ENCODE results near the gene RGS6.

The RGS6 gene

GRCh38 chr14:72094844-72095582 is 162.8 kb downstream of the RGS6 start:
- DNase-seq = no peak

GRCh38 chr14:72097173-72097783 is 165.0 kb downstream of the RGS6 start:
- DNase-seq = no peak

DNA sequence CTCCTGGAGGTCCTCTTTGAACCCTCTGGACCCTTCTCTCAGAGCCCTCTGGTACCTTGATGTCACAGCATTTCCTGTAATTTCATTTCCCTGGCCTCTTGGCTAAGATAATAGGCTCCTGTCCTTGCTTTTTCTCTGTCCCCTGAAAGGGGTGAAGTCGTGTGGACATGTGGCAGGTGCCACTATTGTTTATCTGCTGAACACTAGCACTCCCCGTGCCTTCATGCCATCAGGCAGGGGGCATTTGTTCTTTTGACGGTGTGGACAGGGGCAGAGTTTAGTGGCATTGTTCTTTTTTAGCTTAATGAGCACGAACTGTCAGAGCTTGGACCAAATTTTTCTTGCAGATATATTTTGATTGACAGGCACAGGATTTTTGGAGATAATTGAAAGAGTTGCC is 166.0 kb downstream of the RGS6 start:
- DNase-seq = no peak

DNA sequence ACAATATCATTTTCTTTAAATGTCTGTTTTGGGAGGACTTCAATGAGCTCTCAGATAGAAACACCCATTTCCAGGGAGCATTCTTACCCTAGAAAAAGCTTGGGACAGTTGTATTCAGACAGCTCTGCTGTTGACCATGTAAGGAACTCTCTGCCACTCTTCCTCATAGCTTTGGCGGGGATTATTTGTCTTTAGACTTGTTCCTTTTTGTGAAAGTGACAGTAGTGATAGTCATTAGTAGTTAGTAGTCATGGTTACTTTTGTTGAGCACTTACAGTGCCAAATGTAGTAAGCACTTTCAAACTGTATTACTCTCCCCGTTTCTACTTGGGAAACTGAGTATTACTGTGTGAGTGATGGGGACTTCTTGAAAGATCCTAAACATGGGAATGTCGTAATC is 167.3 kb downstream of the RGS6 start:
- DNase-seq = no peak

DNA sequence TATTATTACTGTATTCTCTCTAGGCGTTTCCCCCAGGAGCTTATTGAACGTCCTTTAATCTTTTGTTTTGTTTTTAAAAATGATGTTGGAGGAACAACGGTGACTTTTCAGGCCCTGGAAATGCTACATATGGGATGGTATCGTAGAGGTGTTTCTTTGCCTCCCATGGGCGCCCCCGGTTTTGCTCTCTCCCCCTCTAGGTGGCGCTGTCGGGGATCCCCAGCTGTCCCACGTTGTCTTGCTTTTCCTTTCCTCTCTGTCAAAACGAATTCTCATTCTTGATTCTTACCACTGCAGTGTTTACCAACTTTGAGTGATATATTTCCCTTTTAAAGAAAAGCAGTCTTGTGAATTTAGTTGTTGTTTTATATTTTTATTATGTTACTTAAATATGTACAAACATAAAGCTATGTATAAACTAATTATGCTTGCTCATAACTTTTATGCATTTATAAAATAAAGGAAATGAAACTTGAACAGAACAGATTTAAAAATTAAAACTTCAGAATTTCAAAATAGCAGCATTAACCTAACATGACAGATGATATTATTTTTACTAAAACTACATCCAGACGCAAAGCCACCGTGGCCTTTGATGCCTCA is 171.9 kb downstream of the RGS6 start:
- DNase-seq = no peak

DNA sequence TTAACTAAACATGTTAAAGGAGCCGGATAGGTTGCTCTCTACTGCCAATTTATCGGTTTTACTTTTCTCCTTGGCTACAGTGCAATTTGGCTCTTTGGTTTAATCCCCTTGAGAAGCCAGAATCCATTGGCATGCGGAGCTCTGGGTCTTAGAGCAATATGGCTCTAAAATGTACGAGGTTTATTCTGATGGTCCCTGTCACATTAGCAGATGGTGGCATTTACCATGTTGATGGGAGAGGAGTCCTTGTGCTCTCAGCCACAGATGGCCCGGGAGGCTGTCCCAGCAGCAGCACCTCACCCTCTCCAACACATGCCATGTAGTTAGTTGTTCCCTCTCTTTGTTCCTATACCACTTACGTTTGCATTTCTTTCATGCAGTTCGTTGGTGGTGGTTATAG is 179.7 kb downstream of the RGS6 start:
- no peak for DNase-seq

DNA sequence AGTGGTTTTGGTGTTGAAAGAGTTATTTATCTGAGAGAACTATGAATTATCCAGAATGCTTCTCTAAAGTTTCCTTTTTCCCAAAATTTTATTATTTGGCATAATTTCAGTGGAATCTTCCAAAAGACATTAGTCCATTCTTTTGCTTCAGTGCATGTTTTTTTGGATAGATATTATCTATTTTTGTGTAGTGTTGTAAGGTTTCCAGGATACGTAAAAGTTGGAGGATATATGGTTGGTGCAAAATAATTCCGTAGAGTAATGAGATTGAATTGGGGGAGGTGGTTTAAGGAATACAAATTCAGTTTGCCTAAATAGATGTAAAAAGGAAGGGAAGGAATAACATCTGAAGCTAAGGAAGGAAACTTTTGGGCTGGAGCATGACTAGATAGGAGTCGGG is 186.6 kb downstream of the RGS6 start:
- no peak for DNase-seq

GRCh38 chr14:72120315-72120714 is 188.1 kb downstream of the RGS6 start:
- no peak for DNase-seq

DNA sequence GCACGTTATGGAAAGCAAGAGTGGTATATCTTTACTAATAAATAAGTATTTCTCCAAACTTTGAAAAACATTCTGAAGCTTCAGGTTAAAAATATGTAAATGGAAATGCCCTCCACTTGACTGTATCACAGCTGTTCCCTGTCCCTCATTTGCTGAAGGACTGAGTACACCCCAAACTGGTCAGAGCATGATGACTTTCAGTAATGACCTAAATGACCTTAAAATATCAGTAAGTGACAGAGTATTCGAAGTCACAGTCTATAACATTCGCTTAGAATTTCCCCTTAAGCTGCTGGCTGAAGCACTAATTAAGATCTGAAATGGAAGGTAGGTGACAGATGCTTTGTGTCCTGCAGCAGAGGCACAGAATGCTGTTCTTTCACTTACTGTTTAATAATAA is 191.5 kb downstream of the RGS6 start:
- DNase-seq = no peak

DNA sequence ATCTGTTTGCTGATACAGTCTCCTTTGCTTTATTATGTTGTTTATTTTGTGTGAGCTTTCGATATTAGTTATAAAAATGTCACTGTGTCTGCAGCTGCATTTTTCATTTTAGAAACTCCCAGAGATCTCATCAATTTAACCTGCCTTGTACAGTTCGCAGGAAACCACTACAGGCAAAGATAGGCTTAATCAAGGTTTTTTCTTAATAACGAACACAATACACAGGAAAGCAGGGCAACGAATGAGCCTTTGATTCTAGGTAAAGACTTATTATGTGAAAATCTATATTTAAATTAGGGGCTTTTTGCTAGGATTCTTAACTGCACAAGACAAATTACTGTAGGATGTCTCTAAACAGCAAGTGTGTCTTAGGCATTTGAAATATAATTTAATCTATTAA is 191.9 kb downstream of the RGS6 start:
- no peak for DNase-seq

DNA sequence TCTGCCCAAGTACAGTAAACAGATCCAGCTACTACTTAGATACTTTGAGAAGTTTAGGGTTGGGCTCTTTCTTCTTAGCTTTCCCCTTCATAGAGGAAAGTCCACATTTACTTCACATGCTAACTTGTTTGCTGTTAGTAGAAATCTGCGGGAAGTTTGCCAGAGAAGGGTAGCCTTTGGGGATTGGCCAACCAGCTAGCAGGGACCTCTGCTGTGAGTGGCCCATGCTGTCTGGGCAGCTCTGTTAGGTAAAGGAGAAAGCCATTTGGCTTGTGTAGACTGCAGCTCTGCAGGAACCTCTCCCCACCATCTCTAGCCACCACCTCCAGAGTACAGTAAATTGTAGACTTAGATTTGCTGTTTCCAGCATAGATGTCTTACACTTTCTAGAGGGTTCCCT is 193.9 kb downstream of the RGS6 start:
- DNase-seq = no peak

- no peak for DNase-seq
Measured at GRCh38 chr14:72126561-72126960, 194.3 kb downstream of the RGS6 start.

DNA sequence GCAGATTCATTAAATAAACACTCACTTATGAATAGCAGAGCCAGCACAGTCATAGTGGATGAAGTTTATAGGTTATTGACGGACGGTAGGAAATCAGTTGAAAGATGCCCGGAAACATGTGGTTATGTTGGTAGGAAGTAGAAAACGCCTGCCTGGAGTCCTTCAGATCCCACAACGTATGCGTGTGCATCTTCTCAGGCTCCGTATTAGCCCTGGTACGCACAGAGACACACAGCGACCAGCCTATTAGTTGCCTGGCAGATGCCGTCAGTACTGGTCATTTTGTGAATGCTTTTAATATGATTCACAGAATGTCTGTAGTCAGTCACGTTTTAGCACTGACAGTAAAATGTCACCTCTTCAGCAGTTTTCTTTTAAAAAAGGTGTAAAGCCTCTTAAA is 196.4 kb downstream of the RGS6 start:
- no peak for DNase-seq

GRCh38 chr14:72129291-72129690 is 197.1 kb downstream of the RGS6 start:
- no peak for DNase-seq

DNA sequence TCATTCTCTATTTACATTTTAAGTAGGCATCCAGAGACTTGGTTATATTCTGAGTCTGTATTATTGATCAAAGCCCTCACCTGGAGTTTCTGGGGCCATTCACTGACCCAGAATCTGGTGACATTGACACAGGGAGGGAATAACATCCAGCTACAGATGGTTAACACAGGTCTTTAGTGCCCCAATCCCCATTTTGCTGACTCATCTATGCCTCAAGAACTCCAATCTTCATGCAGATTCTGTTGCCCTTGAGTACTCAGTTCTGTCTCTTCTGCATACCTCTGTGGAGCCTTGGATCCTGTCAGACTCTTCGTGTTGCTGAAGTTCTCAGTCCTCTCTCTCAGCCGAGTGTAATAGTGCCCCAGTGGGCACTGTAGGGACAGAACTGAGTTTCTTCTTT is 208.9 kb downstream of the RGS6 start:
- no peak for DNase-seq

DNA sequence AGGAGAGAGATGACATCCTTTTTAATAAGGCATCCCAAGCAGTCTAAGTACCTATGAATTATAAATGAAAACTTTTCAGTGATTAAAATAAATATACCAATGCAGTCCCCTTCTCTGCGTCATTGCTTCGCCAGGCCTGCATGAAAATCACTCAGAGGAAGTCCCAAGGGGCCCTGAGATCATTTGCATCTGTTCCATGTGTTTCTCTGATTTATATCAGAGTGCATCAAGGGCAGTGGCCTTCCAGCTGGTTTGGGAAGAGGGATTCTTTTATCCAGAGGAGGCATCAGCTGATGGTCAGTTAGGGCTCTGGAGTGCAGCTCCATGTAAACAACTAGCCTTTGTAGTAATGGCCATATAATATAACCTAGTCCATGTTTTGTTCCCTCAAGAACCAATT is 210.1 kb downstream of the RGS6 start:
- DNase-seq = no peak

DNA sequence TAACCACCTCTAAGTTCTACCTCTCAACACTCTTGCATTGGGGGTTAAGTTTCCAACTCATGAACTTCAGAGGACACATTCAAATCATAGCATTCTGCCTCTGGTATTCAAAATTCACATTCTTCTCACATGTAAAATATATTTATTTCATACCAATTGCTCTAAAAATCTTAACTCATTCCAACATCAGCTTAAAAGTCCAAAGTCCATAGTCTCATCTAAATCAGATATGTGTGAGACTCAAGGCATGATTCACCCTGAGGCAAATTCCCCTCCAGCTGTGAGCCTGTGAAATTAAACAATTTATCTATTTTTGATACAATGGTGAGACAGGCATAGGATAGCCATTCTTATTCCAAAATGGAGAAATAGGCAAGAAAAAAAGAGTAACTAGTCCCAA is 214.0 kb downstream of the RGS6 start:
- no peak for DNase-seq

DNA sequence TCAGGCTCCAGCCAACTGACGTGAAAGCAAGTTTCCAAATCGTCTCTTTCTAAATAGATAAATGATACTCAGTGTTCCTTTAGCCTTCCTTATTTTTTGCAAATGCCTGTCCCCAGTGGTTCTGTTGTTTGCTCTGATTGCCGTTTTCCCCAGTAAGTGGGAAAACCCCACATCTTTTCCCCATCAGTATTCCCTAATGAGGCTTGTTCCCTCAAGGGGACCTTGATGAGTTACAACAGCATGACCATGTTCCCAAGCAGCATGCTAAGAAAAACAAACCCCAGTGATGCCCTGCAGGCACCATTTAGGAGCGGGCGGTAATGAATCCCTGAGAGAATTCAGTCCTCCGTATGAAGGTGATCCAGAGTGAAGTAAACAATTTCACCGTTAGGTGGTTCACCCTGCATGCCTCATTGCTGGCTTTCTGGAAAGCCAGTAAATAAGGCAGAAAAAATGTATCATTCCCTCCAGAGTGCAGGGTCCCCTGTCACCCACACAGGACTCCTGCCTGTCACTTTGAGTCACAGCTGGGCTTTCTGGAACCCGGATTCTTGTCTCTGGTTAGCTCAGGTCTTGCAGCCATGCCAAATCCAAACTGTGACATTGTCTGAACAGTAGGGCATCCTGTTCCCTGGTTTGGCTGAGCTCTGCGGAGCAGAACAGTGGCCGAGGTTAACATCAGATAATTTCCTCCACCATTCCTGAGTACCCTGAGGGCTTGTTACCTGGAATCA is 222.6 kb downstream of the RGS6 start:
- no peak for DNase-seq

DNA sequence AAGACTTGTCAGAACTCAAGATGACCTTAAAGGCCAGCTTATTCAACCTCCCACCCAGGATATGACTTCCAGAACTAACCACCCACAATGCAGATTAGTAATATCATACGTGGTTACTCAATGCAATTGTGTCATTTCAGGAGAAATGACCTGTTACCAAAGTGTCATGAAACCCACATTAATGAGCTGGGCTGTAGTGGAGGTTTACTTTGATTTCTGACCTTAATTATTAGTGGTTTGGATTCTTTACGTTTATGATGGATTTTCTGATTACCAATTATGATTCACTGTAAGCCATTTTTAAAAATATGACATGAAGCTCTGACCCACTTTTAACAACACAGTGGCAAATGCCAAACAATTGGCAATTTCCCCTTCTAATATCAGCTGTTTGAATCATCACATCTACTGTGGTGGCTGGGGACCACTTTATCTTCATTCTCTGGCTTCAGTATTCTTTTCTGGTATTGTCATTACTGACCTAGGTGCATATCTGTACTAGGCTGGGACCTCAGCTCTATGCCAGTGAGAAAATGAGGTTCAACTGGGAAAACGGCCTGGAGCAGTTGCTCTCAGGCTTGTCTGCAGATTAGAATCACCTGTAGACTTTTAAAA is 223.3 kb downstream of the RGS6 start:
- DNase-seq = no peak

DNA sequence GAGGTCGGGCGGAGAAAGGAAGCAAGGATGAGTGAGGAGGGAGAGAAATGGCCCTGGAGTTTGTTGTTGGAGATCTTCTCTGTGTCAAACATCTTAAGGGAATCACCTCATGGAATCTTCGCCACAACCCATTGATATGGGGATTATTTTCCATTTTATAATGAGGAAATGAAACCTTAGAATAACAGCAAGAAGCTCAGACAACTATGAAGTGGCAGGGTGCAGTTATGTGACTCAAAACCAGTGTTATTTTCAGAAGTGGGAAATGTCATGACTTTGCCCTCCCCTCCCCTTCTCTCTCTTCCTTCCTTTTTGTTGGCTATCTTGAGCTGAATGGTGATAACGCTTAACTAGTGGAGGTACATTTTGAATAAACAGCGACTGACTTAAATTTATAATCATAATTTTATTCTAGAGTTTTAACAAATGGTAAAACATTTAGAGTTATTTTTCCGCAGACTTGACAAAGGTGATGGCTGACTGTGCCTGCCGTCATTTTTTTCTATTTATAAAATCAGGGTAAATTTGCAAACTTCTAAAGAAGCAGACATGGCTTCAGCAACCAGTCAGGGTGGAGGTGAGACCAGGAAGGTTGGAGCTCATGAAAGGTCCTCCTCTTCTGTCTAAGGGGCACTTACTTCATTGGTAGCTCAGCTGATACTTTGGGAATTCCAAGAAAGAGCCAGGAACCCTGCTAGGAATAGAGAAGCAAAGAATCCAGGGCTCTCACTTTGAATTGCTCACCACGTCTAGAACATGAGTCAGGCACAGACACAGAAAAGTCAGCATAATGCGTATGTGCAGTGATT is 232.4 kb downstream of the RGS6 start:
- DNase-seq = no peak

DNA sequence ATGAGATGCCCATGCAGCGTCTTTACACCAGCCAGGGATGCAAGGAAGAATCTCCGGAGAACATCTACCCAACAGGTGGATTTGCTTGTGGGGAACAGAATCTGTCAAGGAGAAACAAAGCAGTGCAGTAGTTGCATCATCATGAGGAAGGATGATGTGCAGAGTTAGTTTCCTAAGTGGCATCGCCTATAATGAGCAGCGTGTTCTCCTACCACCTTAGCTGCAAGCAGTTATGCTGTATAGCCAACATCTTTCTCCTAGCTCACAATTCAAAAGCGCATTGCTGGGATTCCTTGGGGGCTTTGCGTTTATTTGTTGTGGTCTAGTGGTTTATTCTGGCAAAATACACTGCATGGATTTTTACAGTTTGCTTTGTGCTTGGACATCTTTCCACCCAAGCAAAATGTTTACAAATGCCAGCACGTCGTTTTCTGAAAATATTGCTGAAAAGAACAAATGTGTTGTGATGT is 233.0 kb downstream of the RGS6 start:
- no peak for DNase-seq

- no peak for DNase-seq
Measured at GRCh38 chr14:72169521-72169920, 237.3 kb downstream of the RGS6 start.

Data from NCI-H1436 (cell line).